Hematopoietic multipotent progenitor cell treated with erythropoietin and hydrocortisone succinate and interleukin-3 and kit ligand, for 6 days (in vitro differentiated cells): ENCODE data around the gene ZNF37A.
"Not testable (repeated sequence)": the region's sequence is repeated elsewhere in the genome, so short reads cannot be mapped to it uniquely, and the experiment has no call there.

ENCODE experiments used
- DNase-seq: peaks from one replicate; pipeline ENCODE4 v3.0.0-alpha.2; 2015

ZNF37A gene

GRCh38 chr10:38150891-38151463 lies 56.8 kb downstream of the ZNF37A start:
- not testable (repeated sequence) for DNase-seq

GRCh38 chr10:38156416-38157269 lies 62.5 kb downstream of the ZNF37A start:
- no peak for DNase-seq

- DNase-seq = no peak
These were observed 63.1 kb downstream of the ZNF37A start for GRCh38 chr10:38157270-38157685.

GRCh38 chr10:38159004-38159403 lies 64.9 kb downstream of the ZNF37A start:
- no peak for DNase-seq

- no peak for DNase-seq
These were observed 69.5 kb downstream of the ZNF37A start for GRCh38 chr10:38163617-38164016.

GRCh38 chr10:38174336-38174735 lies 80.2 kb downstream of the ZNF37A start:
- DNase-seq = no peak

GRCh38 chr10:38184477-38184876 lies 90.3 kb downstream of the ZNF37A start:
- no peak for DNase-seq
